Endothelial cell of umbilical vein (primary cell): ENCODE results near the gene GCLC. TPM values are rescaled to one million over a fixed set of nuclear protein-coding genes. Genes with fewer than 3 reads are reported as not detected.
"Not testable (repeated sequence)": the region's sequence is repeated elsewhere in the genome, so short reads cannot be mapped to it uniquely, and the experiment has no call there.

Experiments used
- BruUV-seq: library from RNA; stranded (reverse); fragments of 400-500 nt; replicated peaks from 2 replicates; lab custom pipeline; 2021; lab: Mats Ljungman, UMichigan
- CTCF ChIA-PET: fragments of 300-600, 350-600 bp; sonication (Branson Sonifier 250); formaldehyde crosslinking; loops from one replicate; lab custom pipeline; 2021; ENCODE audit warnings: antibody characterized with exemption, inconsistent platforms; lab: Charles Lee
- POLR2A ChIA-PET: fragments of 300-600, 350-600 bp; sonication (Branson Sonifier 250); formaldehyde crosslinking; loops from one replicate; lab custom pipeline; 2021; ENCODE audit warnings: antibody characterized with exemption, inconsistent platforms; lab: Charles Lee
- DNase-seq: peaks from one replicate; pipeline ENCODE4 v3.0.0-alpha.2; 2011; ENCODE audit warnings: low read depth, low spot score
- FAIRE-seq: peaks from 2 replicates; lab custom pipeline; 2011; peaks lifted over from hg19 to GRCh38; lab: Jason Lieb, UNC
- H2AFZ ChIP-seq: 2 replicates; pipeline ENCODE4 v1.6.0; 2012; ENCODE audit warnings: low read depth, low read length, control low read depth, inconsistent platforms
- H3K27ac ChIP-seq: 2 replicates; pipeline ENCODE4 v1.5.1; 2011; ENCODE audit warnings: low read depth, mild to moderate bottlenecking, control low read depth, low read length, moderate library complexity; ENCODE audit not compliant: insufficient read depth
- H3K27me3 ChIP-seq, 2 experiments: 2 replicates each; pipeline versions ENCODE4 v1.6.0 to v1.6.1; 2011; ENCODE audit warnings: low read length in 2 of 2, mixed read lengths in 1 of 2; ENCODE audit not compliant: control insufficient read depth in 2 of 2, insufficient read depth in 2 of 2
- H3K36me3 ChIP-seq, 2 experiments: 2 replicates in 1 of 2; 3 replicates in 1 of 2; pipeline ENCODE4 v1.5.1; 2011; ENCODE audit warnings: low read length in 2 of 2, mild to moderate bottlenecking in 1 of 2, moderate library complexity in 1 of 2; ENCODE audit not compliant: control insufficient read depth in 2 of 2, insufficient read depth in 2 of 2; ENCODE audit errors: extremely low read depth in 1 of 2
- H3K4me1 ChIP-seq: 3 replicates; pipeline ENCODE4 v1.5.1; 2011; ENCODE audit warnings: mild to moderate bottlenecking, low read length; ENCODE audit not compliant: control insufficient read depth, insufficient read depth; ENCODE audit errors: extremely low read depth
- H3K4me2 ChIP-seq: 2 replicates; pipeline ENCODE4 v1.6.1; 2011; ENCODE audit warnings: low read length, control low read depth, mixed read lengths; ENCODE audit not compliant: insufficient read depth
- H3K4me3 ChIP-seq, 3 experiments: fragments of 200-600 bp in 1 of 3; sonication (generic), shearing (Covaris generic) in 1 of 3; replicated peaks in 1 of 3; 2 replicates each; pipeline ENCODE4 v1.5.1; 2011 to 2016; ENCODE audit warnings: control low read depth in 3 of 3, low read length in 3 of 3, mild to moderate bottlenecking in 2 of 3, inconsistent platforms in 1 of 3, low read depth in 1 of 3, moderate library complexity in 1 of 3; ENCODE audit not compliant: insufficient read depth in 1 of 3
- H3K79me2 ChIP-seq: 2 replicates; pipeline ENCODE4 v1.6.0; 2012; ENCODE audit warnings: low read length, inconsistent platforms; ENCODE audit not compliant: control insufficient read depth, insufficient read depth
- H3K9ac ChIP-seq: replicated peaks from 2 replicates; pipeline ENCODE3; 2011; ENCODE audit warnings: low read length, control low read depth; ENCODE audit not compliant: insufficient read depth; ENCODE audit errors: extremely low read depth
- H3K9me1 ChIP-seq: replicated peaks from 3 replicates; pipeline ENCODE4 v1.6.0; 2011; ENCODE audit warnings: mild to moderate bottlenecking, low read length; ENCODE audit not compliant: control insufficient read depth, insufficient read depth; ENCODE audit errors: extremely low read depth
- H3K9me3 ChIP-seq: replicated peaks from 2 replicates; pipeline ENCODE4 v1.5.1; 2012; ENCODE audit warnings: low read length, inconsistent platforms; ENCODE audit not compliant: control insufficient read depth, insufficient read depth
- H4K20me1 ChIP-seq: replicated peaks from 2 replicates; pipeline ENCODE3; 2011; ENCODE audit warnings: mild to moderate bottlenecking, low read length; ENCODE audit not compliant: control insufficient read depth, insufficient read depth; ENCODE audit errors: extremely low read depth
- JUN ChIP-seq: IDR thresholded peaks from 2 replicates; pipeline ENCODE4 v1.6.1; 2011; ENCODE audit warnings: borderline replicate concordance, low read depth; ENCODE audit not compliant: insufficient read length, insufficient read depth
- dilution Hi-C: fragments of 300-500 bp; cut with MboI; formaldehyde crosslinking; loops from one replicate; pipeline ENCODE4 v1.15.0; 2019; ENCODE audit warnings: low sequenced_read_pairs; ENCODE audit not compliant: extremely low pct_ligation_motif_present
- intact Hi-C: fragments of 100-400 bp; cut with micrococcal nuclease; formaldehyde crosslinking; loops from one replicate; pipeline ENCODE4 v1.10.0; 2022
- polyA plus RNA-seq, 4 experiments: library from polyadenylated mRNA; depleted of rRNA in 3 of 4; stranded (reverse) in 3 of 4; unstranded in 1 of 4; fragments of >200 nt; gene quantifications; 2 replicates each; pipeline versions ENCODE4 v1.2.1 to v1.2.3, GENCODE V29; 2011 to 2012; ENCODE audit warnings: missing spikeins in 1 of 4
- total RNA-seq: library from RNA; stranded (reverse); gene quantifications from 2 replicates; pipeline ENCODE4 v1.2.3, GENCODE V29; 2021

GCLC gene
- total and polyA plus RNA-seq, 2 donors (not counting 3 experiments of a cell fraction or from before 2014, with no cell fraction given): 7.3 to 22.8 TPM

GRCh38 chr6:53481323-53481722, 63.6 kb downstream of the GCLC start:
- FAIRE-seq (no peak), DNase-seq (no peak)
- no peak for TF ChIP-seq JUN
- dilution Hi-C loops: no loop called here
- Histone ChIP-seq H3K9ac (no peak overlapping the region), H3K4me1 (no peaks in the 10 kb centered on the region), H3K4me2 (no peak overlapping the region), H3K79me2 (no peaks in the 10 kb centered on the region), H3K9me1 (no peaks in the 10 kb centered on the region), H2AFZ (no peak overlapping the region), H4K20me1 (no peaks in the 10 kb centered on the region), H3K4me3 (no peak overlapping the region), H3K9me3 (no peaks in the 10 kb centered on the region), H3K27ac (no peak overlapping the region), H3K36me3 (no peaks in the 10 kb centered on the region), H3K27me3 (peaks cover 7 to 18% of the 10 kb centered on the region in 2 experiments)
- no TSS peak for BruUV-seq
- CTCF ChIA-PET: interaction anchor here (6.4 kb wide), 1 partner anchor 308 kb away, joined by 121 read pairs; no protein-coding TSS in a partner anchor
- POLR2A ChIA-PET: no interaction called here
- intact Hi-C loops: loop anchor here (5.0 to 10.0 kb wide), 2 partner anchors 377 to 644 kb away; no protein-coding TSS in a partner anchor

- H4K20me1 ChIP-seq, DNase-seq, H3K27ac ChIP-seq, H3K9me1 ChIP-seq, BruUV-seq, H2AFZ ChIP-seq, dilution Hi-C loops, H3K4me3 ChIP-seq, H3K9me3 ChIP-seq, H3K9ac ChIP-seq, H3K79me2 ChIP-seq, FAIRE-seq, H3K4me1 ChIP-seq, H3K36me3 ChIP-seq, POLR2A ChIA-PET, H3K4me2 ChIP-seq: not testable (repeated sequence)
- peaks cover 7 to 14% of the 10 kb centered on the region in 2 experiments for H3K27me3 ChIP-seq
- CTCF ChIA-PET: interaction anchor here (6.4 kb wide), 1 partner anchor 307 kb away, joined by 121 read pairs; no protein-coding TSS in a partner anchor
- intact Hi-C loops: loop anchor here (5.0 to 10.0 kb wide), 2 partner anchors 376 to 643 kb away; no protein-coding TSS in a partner anchor
Observed at GRCh38 chr6:53480774-53481173, 64.1 kb downstream of the GCLC start.
